ENCODE data around the gene DGKQ.

DNA sequence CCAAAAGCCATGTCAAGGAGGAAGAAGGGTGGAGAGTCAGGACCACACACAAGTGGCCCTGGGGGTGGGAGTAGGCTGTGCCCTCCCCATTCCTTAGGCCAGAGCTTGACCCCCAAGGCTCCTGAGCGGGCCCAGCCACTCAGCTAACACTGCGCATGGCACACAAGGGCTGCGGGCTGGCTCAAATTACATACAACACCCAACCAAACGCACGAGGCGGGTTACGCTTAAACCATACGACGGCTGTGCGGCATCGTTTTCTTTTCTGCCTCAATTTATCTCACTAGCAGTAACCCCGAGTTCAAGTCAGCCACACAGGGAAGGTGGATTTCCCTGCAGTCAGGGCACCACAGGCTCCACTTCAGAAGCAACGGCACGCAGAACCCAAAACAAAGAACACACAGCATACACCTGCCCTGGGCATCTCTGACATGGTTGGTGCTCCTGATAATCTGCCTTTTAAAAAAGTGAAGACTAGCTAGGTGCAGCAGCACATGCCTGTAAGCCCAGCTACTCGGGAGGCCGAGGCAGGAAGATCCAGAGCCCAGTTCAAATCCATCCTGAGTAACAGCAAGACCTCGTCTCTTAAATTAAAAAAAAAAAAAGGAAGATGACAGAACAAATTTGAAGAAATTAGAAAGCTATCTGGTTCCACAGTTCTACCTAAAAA, 44.1 kb downstream of the DGKQ start:
- TF ChIP-seq CTCF (IDR thresholded peaks at IDR 0.05), result no peak
- TF ChIP-seq ZFX (IDR thresholded peaks at IDR 0.05; ENCODE audit: borderline replicate concordance), result no peak

Measured in 22Rv1 (cell line).